Testis (tissue), 2 donors: Measurements from ENCODE around the gene DNASE1L1.

Source experiments
- CTCF ChIP-seq, 3 experiments: fragments of 450-650 bp in 2 of 3; fragments of 200-600 bp in 1 of 3; sonication (generic) in 1 of 3; IDR thresholded peaks; one replicate each; pipeline ENCODE4 v1.5.1; 2016 to 2019; ENCODE audit warnings: antibody characterized with exemption in 3 of 3, mild to moderate bottlenecking in 2 of 3, moderate library complexity in 1 of 3
- POLR2A ChIP-seq: fragments of 450-650 bp; IDR thresholded peaks from one replicate; pipeline ENCODE4 v1.6.1; 2017; ENCODE audit warnings: antibody characterized with exemption, mild to moderate bottlenecking, moderate library complexity

GRCh38 chrX:154411981-154412340 is 2.9 kb upstream of the DNASE1L1 start:
- TF ChIP-seq CTCF (IDR thresholded peaks at IDR 0.05), result no peak
- no peak for TF ChIP-seq POLR2A
